SK-N-SH treated with all-trans-retinoic acid at 6 μM for 48 hours (cell line): ENCODE results near the gene VPS13A.

ENCODE experiments used
- CREB5 ChIP-seq: fragments of 250-450 bp; sonication (Bioruptor Pico); IDR thresholded peaks from 2 replicates; pipeline ENCODE4 v1.5.1; 2020; ENCODE audit warnings: low read depth, mild to moderate bottlenecking, moderate library complexity
- GLIS3 ChIP-seq: fragments of 250-450 bp; sonication (Bioruptor Pico); IDR thresholded peaks from 2 replicates; pipeline ENCODE4 v1.5.0; 2020; ENCODE audit warnings: mild to moderate bottlenecking, moderate library complexity
- ISL1 ChIP-seq: fragments of 250-450 bp; sonication (Bioruptor Pico); IDR thresholded peaks from 2 replicates; pipeline ENCODE4 v2.1.2; 2022; ENCODE audit warnings: mild to moderate bottlenecking, moderate library complexity
- OSR1 ChIP-seq: fragments of 250-450 bp; sonication (Bioruptor Pico); IDR thresholded peaks from 2 replicates; pipeline ENCODE4 v1.8.0; 2022; ENCODE audit warnings: moderate library complexity, mild to moderate bottlenecking, inconsistent platforms
- RARB ChIP-seq: fragments of 250-450 bp; sonication (Bioruptor Pico); IDR thresholded peaks from 2 replicates; pipeline ENCODE4 v1.8.0; 2021; ENCODE audit warnings: mild to moderate bottlenecking, moderate library complexity
- TOX ChIP-seq: fragments of 250-450 bp; sonication (Bioruptor Pico); IDR thresholded peaks from 2 replicates; pipeline ENCODE4 v1.8.0; 2021; ENCODE audit warnings: mild to moderate bottlenecking, moderate library complexity, borderline replicate concordance
- TSHZ2 ChIP-seq: fragments of 250-450 bp; sonication (Bioruptor Pico); IDR thresholded peaks from 2 replicates; pipeline ENCODE4 v1.5.0; 2020; ENCODE audit warnings: mild to moderate bottlenecking, moderate library complexity
- TF ChIP-seq, protein P1 (sequence below): fragments of 250-450 bp; sonication (Bioruptor Pico); IDR thresholded peaks from 2 replicates; pipeline ENCODE4 v1.5.1; 2021; ENCODE audit warnings: mild to moderate bottlenecking, moderate library complexity
- TF ChIP-seq, protein P2 (sequence below): fragments of 250-450 bp; sonication (Bioruptor Pico); IDR thresholded peaks from 2 replicates; pipeline ENCODE4 v1.8.0; 2021; ENCODE audit warnings: low read depth, mild to moderate bottlenecking, moderate library complexity, borderline replicate concordance

GRCh38 chr9:77325058-77325457 is 147.7 kb downstream of the VPS13A start:
- TF ChIP-seq TSHZ2 (CRISPR knock-in tag): no peak
- TF ChIP-seq GLIS3 (CRISPR knock-in tag): no peak
- TF ChIP-seq RARB: no peak
- TF ChIP-seq, protein P1, sequence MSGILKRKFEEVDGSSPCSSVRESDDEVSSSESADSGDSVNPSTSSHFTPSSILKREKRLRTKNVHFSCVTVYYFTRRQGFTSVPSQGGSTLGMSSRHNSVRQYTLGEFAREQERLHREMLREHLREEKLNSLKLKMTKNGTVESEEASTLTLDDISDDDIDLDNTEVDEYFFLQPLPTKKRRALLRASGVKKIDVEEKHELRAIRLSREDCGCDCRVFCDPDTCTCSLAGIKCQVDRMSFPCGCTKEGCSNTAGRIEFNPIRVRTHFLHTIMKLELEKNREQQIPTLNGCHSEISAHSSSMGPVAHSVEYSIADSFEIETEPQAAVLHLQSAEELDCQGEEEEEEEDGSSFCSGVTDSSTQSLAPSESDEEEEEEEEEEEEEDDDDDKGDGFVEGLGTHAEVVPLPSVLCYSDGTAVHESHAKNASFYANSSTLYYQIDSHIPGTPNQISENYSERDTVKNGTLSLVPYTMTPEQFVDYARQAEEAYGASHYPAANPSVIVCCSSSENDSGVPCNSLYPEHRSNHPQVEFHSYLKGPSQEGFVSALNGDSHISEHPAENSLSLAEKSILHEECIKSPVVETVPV (CRISPR knock-in tag): no peak
- TF ChIP-seq, protein P2, sequence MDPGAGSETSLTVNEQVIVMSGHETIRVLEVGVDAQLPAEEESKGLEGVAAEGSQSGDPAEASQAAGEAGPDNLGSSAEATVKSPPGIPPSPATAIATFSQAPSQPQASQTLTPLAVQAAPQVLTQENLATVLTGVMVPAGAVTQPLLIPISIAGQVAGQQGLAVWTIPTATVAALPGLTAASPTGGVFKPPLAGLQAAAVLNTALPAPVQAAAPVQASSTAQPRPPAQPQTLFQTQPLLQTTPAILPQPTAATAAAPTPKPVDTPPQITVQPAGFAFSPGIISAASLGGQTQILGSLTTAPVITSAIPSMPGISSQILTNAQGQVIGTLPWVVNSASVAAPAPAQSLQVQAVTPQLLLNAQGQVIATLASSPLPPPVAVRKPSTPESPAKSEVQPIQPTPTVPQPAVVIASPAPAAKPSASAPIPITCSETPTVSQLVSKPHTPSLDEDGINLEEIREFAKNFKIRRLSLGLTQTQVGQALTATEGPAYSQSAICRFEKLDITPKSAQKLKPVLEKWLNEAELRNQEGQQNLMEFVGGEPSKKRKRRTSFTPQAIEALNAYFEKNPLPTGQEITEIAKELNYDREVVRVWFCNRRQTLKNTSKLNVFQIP (CRISPR knock-in tag): no peak
- TF ChIP-seq CREB5 (CRISPR knock-in tag): no peak
- TF ChIP-seq ISL1 (CRISPR knock-in tag): no peak
- TF ChIP-seq OSR1 (CRISPR knock-in tag): no peak
- TF ChIP-seq TOX (CRISPR knock-in tag): no peak
